Measurements from ENCODE around the gene GABRG3. TPM values are rescaled to one million over a fixed set of nuclear protein-coding genes. Genes with fewer than 3 reads are reported as not detected.

The GABRG3 gene
- total and polyA plus RNA-seq, 4 donors, result 0.02 to 0.19 TPM; not detected in 2

GRCh38 chr15:27427276-27427675 lies 456.3 kb downstream of the GABRG3 start:
- H3K9me3 ChIP-seq (ENCODE audit: control insufficient read depth in 4 of 4, low read length in 3 of 4), result peaks cover 0 to 3% (median 0%) of the 10 kb centered on the region in 4 donors
- no peak overlapping the region for H3K27ac ChIP-seq (ENCODE audit: low read depth in 1 of 2, low read length in 2 of 2)
- 92% methylated on average over 1 of the region's 1 CpG for WGBS
- no peak overlapping the region for H3K9ac ChIP-seq (ENCODE audit: low read depth in 1 of 2, low read length in 2 of 2)
- H3K4me1 ChIP-seq (ENCODE audit: control insufficient read depth in 4 of 4, insufficient read depth in 4 of 4, low read length in 3 of 4), result no peaks in the 10 kb centered on the region
- no peaks in the 10 kb centered on the region for H3K27me3 ChIP-seq (ENCODE audit: control insufficient read depth in 4 of 4, insufficient read depth in 4 of 4, low read length in 3 of 4)
- no peaks in the 10 kb centered on the region for H3K36me3 ChIP-seq (ENCODE audit: control insufficient read depth in 4 of 4, insufficient read depth in 3 of 4, low read depth in 1 of 4, low read length in 3 of 4)
- H3K4me3 ChIP-seq (ENCODE audit: low read depth in 1 of 3, low read length in 3 of 3), result no peak overlapping the region
- TF ChIP-seq, protein P1, sequence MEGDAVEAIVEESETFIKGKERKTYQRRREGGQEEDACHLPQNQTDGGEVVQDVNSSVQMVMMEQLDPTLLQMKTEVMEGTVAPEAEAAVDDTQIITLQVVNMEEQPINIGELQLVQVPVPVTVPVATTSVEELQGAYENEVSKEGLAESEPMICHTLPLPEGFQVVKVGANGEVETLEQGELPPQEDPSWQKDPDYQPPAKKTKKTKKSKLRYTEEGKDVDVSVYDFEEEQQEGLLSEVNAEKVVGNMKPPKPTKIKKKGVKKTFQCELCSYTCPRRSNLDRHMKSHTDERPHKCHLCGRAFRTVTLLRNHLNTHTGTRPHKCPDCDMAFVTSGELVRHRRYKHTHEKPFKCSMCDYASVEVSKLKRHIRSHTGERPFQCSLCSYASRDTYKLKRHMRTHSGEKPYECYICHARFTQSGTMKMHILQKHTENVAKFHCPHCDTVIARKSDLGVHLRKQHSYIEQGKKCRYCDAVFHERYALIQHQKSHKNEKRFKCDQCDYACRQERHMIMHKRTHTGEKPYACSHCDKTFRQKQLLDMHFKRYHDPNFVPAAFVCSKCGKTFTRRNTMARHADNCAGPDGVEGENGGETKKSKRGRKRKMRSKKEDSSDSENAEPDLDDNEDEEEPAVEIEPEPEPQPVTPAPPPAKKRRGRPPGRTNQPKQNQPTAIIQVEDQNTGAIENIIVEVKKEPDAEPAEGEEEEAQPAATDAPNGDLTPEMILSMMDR (IDR thresholded peaks at IDR 0.05; ENCODE audit: low read depth, low read length, missing input control), result no peak
- no peak for TF ChIP-seq REST (IDR thresholded peaks at IDR 0.05)
- DNase-seq (ENCODE audit: low spot score), result no peak

DNA sequence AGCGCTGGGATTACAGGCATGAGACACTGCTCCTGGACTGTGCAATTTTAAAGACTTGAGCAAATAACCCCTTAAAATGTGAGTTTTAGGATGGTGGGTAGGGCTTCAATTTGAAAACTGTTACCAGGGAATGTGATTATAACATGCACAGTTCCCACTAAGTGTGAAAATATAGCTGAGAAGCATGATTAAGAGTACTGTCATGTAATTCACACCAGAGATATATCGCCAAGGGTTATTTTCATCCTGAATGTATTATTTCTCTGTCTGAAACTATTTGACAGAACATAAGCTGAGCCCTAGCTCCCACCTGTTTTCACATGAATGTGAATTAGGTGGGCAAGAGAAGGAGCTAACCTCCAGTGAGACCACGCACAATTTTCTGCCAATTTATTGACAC lies 457.2 kb downstream of the GABRG3 start:
- DNase-seq (ENCODE audit: low spot score), result no peak
- TF ChIP-seq NR2F2 (IDR thresholded peaks at IDR 0.05) (no peak), TAF1 (conservative IDR thresholded peaks at IDR 0.05) (no peak), RAD21 (IDR thresholded peaks at IDR 0.05) (no peak), YY1 (IDR thresholded peaks at IDR 0.05) (no peak), HNF4A (conservative IDR thresholded peaks at IDR 0.05) (no peak), JUND (IDR thresholded peaks at IDR 0.05) (no peak), EGR1 (IDR thresholded peaks at IDR 0.05; ENCODE audit: low read depth in 2 of 2) (no peak), FOXA2 (IDR thresholded peaks at IDR 0.05) (no peak), GABPA (IDR thresholded peaks at IDR 0.05 in 1 of 2, conservative IDR thresholded peaks at IDR 0.05 in 1 of 2) (no peak), SP1 (IDR thresholded peaks at IDR 0.05) (no peak), MAX (IDR thresholded peaks at IDR 0.05) (no peak), FOXA1 (IDR thresholded peaks at IDR 0.05) (no peak)
- TF ChIP-seq, protein P1 (IDR thresholded peaks at IDR 0.05; ENCODE audit: low read depth, low read length, missing input control), result no peak
- Histone ChIP-seq H3K9me3 (ENCODE audit: control insufficient read depth in 4 of 4, low read length in 3 of 4) (peaks cover 0 to 3% (median under 1%) of the 10 kb centered on the region in 4 donors), H3K4me3 (ENCODE audit: low read depth in 1 of 3, low read length in 3 of 3) (no peak overlapping the region), H3K27ac (ENCODE audit: low read depth in 1 of 2, low read length in 2 of 2) (no peak overlapping the region), H3K9ac (ENCODE audit: low read depth in 1 of 2, low read length in 2 of 2) (no peak overlapping the region), H3K4me1 (ENCODE audit: control insufficient read depth in 4 of 4, insufficient read depth in 4 of 4, low read length in 3 of 4) (no peaks in the 10 kb centered on the region), H3K36me3 (ENCODE audit: control insufficient read depth in 4 of 4, insufficient read depth in 3 of 4, low read depth in 1 of 4, low read length in 3 of 4) (no peaks in the 10 kb centered on the region), H3K27me3 (ENCODE audit: control insufficient read depth in 4 of 4, insufficient read depth in 4 of 4, low read length in 3 of 4) (no peaks in the 10 kb centered on the region)
- WGBS, result 94% methylated on average over 3 of the region's 3 CpGs

Measured in liver (tissue), 9 donors.